GM21576 (cell line): ENCODE results near the gene ZNF862.
A peak's percentile ranks its signal among the peaks of the same experiment; 100 is the strongest.

ENCODE experiments used
- ATAC-seq: cut with Tn5 transposase; IDR thresholded peaks from one replicate; pipeline ENCODE4 v1.9.1; 2021; ENCODE audit warnings: mild to moderate bottlenecking, moderate library complexity; ENCODE audit not compliant: unreplicated experiment

Gene ZNF862

DNA sequence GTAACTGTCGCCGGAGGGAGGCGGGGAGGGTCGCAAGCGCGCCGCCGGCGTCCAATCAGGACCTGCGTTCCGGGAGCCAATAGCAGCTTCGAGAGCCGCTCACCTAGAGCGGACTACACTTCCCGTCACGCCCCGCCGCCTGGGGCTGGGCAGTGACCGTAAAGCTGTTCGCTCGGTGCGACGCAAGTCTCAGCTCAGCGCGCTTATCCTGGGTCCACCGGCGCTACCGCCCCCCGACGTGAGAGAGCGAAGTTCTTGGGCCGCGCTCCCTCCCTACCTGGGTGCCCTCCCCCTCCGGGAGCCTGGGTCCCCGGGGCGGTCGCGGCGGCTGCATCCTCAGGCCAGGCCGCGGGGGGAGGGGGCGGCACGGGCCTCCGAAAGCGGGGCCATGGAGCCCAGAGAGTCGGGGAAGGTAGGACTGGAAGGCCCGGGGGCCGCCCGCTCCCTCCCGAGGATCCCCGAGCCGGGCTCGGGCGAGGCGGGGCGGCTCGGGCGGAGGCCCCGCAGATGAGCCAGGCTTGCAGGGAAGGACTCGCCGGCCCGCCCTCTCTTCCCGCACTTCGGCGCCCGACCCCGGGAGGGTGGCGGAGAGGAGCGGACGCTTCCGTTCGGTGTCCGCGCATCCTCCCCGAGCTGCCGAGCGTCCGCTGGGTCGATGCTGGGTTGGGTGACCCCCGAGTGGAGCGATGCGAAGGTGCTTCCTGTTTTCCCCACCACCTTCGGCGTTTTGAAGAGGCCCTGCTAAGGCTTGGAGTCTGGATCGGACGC lies at the start of gene ZNF862:
Gene ZNF862, plus strand, starts transcription at position 152 of the 768 bp plus-strand sequence. Its CDS starts 237 bp downstream, at position 389.
- ATAC-seq = peak; percentile 99

DNA sequence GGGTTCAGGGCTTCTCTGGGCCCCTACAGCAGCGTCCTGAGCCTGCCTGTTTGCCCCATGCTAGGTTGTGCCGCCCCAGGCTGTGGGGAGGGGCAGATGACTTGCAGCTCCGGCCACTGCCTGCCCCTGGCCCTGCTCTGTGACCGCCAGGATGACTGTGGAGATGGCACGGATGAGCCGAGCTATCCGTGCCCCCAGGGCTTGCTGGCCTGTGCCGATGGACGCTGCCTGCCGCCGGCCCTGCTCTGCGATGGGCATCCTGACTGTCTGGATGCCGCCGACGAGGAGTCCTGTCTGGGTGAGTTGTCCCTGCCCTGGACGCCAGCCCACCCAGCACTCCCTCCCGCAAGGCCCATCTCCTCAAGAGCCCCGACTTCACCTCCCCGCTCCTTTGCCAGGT lies 49.1 kb upstream of the ZNF862 start:
- ATAC-seq = no peak

DNA sequence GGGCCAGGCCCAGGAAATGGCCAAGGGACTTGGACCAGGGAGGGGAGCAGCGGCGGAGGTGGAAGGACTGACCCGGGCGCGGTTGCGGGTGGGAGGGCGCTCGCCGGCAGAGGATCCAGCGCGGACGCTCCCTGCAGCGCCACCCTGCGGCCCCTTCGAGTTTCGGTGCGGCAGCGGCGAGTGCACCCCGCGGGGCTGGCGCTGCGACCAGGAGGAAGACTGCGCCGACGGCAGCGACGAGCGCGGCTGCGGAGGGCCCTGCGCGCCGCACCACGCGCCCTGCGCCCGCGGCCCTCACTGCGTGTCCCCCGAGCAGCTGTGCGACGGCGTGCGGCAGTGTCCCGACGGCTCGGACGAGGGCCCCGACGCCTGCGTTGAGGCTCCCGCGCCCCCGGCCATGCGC lies 48.0 kb upstream of the ZNF862 start:
- ATAC-seq = no peak

DNA sequence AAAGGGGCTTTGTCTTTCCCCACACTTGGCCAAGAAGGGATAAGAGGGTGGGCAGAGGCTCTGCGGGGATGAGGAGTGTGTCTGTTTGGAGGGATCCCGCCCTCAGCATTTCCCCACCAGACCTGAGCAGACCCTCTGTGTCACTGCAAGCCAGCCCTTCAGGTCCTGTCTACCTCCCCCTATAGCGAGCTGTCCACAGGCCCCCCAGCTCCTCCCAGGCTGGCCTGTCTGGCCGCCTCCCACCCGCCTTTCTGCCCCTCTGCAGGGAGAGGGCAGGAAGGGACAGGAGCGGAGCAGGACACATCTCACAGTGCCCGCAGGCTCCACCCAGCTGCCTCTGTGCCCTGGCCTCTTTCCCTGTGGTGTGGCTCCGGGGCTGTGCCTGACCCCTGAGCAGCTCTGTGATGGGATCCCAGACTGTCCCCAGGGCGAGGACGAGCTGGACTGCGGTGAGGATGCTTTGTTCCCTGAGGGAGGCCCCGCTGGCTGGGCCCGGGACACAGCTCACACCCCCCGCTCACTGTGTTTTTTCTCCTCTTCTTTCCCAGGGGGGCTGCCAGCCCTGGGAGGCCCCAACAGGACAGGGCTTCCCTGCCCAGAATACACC lies 47.3 kb upstream of the ZNF862 start:
- ATAC-seq = no peak

DNA sequence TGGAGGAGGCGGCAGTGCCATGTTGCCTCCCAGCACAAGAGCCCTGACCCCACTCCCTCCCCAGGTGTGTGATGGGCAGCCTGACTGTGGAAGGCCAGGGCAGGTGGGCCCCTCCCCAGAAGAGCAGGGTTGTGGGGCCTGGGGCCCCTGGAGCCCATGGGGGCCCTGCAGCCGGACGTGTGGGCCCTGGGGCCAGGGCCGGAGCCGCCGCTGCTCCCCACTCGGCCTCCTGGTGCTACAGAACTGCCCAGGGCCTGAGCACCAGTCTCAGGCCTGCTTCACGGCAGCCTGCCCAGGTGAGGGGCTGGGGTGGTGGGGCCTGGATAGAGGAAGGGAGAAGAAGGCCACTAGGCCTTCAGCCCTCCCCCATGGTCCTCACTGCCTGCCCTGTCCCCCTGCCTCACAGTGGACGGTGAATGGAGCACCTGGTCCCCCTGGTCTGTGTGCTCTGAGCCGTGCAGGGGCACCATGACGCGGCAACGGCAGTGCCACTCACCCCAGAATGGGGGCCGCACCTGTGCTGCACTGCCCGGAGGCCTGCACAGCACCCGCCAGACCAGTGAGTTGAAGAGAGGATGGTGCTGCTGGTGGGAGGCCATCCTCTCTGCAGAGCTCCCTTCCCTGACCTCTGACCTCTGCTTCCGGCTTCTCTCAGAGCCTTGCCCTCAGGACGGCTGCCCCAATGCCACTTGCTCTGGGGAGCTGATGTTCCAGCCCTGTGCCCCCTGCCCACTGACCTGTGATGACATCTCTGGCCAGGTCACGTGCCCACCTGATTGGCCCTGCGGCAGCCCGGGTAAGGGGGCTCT lies 46.6 kb upstream of the ZNF862 start:
- no peak for ATAC-seq

DNA sequence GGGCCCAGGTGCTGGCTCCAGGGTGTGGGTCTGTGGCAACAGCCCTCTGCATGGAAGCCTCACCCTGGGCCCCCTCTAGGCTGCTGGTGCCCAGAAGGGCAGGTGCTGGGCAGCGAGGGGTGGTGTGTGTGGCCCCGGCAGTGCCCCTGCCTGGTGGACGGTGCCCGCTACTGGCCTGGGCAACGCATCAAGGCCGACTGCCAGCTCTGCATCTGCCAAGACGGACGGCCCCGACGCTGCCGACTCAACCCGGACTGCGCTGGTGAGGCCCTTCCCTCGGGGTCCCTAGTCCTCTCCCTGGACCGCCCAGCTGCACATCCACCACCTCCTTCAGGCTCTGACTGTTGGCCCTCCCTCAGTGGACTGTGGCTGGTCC lies 46.0 kb upstream of the ZNF862 start:
- no peak for ATAC-seq

DNA sequence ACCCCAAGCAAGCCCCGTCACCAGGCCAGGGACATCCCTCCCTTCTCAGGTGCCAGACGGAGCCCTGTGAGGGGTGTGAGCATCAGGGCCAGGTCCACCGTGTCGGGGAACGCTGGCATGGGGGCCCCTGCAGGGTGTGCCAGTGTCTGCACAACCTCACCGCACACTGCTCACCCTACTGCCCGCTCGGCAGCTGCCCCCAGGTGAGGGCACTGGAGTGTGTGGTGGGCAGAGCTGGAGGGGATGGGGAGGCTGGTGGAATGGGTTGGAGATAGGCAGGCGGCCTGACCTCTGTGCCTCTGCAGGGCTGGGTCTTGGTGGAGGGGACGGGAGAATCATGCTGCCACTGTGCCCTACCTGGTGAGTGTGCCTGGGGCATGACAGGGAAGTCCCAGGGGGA lies 44.9 kb upstream of the ZNF862 start:
- ATAC-seq = no peak

DNA sequence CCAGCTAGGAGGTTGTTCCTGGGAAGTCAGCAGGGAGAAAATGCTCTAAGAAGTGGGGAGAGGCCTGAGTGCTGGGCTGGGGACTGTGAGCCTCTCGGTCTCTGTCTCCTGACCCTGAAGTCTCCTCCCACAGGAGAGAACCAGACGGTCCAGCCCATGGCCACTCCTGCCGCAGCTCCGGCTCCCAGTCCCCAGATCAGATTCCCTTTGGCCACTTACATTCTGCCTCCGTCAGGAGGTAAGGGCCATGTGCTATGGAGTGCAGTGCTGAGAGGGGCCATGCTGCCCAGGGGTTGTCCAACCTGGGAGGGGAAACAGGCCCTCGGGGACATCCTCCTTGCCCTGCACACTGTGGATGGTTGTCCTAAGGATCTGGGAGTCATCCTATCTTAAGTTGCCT lies 43.5 kb upstream of the ZNF862 start:
- no peak for ATAC-seq

DNA sequence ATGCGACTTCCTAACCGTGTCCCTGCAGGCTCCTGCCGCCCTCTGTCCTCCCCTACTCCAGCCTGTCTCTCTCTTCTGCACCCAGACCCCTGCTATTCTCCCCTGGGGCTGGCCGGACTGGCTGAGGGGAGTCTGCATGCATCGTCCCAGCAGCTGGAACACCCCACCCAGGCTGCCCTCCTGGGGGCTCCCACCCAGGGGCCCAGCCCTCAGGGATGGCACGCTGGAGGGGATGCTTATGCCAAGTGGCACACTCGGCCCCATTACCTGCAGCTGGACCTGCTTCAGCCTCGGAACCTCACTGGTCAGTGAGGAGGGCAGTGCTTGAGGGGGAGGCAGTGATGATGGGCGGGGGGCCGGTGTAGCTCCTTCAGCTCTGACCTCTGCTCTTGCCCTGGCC lies 43.0 kb upstream of the ZNF862 start:
- no peak for ATAC-seq

DNA sequence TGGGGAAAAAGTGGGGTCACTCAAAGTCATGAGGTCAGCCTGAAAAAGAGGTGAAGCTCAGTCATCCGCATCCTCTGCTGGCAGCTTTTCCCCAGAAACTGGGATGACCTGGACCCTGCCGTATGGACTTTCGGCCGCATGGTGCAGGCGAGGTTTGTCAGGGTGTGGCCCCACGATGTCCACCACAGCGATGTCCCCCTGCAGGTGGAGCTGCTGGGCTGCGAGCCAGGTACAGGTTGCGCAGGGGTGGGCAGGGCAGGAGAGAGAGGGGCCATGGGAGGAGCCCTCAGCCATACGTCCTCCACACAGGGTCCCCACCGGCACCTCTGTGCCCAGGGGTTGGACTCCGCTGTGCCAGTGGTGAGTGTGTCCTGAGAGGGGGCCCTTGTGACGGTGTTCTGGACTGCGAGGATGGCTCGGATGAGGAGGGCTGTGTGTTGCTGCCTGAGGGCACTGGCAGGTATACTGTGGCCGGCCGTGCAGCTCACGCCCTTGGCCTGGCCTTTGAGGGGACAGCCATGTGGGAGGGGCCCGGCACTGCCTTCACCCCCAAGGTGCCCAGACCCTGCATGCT lies 41.8 kb upstream of the ZNF862 start:
- no peak for ATAC-seq

DNA sequence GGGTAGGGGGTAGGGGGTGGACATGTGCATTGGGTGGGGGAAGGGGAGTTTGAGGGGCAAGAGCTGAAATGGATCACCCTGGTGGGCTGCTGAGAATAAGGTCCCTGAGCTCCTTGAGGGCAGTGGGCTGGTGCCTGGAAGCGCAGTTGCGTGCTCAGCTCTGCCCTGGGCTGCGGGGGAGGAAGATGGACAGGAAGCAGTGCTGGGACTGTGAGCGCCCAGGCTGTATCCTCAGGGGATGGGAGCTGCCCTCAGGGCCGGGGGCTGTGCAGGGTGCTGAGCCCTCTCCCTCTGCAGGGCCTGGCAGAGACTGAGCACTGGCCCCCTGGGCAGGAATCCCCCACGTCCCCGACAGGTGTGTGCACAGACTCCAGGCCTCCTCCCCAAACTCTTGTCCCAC lies 40.4 kb upstream of the ZNF862 start:
- no peak for ATAC-seq

DNA sequence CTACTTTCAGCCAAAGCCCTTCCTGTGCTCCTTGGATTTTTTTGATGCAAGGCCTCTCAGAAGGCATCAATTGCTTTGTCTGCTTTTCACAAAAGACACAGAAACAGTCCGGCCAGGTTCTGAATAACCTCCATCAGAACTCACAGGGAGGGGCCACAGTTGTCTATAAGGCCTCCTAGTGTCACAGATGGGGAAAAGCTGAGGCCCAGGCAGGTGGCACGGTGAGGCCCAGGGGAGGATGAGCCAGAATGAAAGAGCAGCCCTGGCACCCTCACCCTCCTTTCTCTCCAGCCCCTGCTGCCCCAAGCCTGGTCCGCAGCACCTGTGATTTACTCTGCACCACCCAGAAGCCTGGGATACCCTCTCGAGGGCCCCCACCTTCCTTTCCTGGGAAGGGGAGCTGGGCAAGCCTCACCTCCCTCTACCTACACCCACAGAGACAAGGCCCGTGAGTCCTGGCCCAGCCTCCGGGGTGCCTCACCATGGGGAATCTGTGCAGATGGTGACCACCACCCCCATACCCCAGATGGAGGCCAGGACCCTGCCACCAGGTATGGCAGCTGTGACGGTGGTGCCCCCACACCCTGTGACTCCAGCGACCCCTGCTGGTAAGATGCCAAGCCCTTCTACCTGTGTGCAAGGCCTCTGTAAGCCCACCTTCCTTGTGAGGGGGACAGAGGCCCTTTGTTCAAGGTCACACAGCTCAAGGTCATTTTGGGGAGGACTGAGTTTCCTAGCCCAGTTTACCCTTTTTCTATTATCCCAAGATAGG lies 38.6 kb upstream of the ZNF862 start:
- ATAC-seq = no peak

DNA sequence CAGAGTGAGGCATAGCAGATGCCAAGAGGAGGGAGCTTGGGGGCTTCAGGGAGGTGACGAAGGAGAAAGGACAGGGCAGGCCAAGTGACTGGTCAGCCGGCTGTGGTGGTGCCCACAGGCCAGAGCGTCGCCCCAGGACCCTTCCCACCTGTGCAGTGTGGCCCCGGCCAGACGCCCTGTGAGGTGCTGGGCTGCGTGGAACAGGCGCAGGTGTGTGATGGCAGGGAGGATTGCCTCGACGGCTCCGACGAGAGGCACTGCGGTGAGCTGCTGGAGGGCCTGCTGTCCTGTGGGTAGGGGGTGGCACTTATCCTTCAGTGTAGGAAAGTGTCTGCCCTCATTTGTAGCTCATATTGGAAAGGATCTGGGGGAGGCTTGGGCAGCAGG lies 38.0 kb upstream of the ZNF862 start:
- no peak for ATAC-seq

DNA sequence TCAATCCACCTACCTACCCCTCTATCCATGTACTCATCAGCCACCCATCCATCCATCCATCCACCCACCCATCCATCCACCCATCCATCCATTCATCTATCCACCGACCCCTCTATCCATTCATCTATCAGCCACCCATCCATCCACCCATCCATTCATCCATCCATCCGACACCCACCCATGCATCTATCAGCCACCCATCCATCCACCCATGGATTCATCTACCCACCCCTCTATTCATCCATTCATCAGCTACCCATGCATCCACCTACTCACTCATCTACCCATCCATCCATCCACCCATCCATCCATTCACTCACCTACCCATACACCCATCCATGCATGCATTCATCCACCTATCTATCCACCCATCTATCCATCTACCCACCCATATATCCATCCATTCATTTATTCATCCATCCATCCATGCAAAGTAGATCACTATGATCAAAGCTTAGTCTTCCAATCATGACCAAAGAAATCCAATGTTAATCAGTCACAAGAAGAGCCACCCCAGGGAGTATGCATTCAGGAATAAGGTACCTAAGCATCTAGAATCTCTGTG lies 37.1 kb upstream of the ZNF862 start:
- no peak for ATAC-seq

DNA sequence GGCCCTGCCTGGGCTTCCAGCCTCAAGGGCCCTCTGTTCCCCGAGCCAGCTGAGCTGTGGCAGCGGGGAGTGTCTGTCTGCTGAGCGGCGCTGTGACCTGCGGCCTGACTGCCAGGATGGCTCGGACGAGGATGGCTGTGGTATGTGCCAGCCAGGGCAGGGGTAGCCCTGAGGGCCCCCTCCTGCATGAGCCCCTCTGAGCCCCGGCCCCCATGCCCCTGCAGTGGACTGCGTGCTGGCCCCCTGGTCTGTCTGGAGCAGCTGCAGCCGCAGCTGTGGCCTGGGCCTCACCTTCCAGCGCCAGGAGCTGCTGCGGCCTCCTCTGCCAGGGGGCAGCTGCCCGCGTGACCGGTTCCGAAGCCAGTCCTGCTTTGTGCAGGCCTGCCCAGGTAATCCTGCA lies 36.4 kb upstream of the ZNF862 start:
- no peak for ATAC-seq

DNA sequence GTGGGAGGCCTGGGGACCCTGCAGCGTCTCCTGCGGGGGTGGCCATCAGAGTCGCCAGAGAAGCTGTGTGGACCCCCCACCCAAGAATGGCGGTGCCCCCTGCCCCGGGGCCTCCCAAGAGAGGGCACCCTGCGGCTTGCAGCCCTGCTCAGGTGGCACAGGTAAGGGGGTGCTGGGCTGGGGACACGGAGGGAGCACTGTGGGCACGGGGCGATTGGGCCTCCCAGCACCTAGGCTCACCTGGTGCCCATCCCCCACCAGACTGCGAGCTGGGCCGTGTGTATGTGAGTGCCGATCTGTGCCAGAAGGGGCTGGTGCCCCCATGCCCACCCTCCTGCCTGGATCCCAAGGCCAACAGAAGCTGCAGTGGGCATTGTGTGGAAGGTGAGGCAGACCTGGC lies 35.2 kb upstream of the ZNF862 start:
- ATAC-seq = no peak

DNA sequence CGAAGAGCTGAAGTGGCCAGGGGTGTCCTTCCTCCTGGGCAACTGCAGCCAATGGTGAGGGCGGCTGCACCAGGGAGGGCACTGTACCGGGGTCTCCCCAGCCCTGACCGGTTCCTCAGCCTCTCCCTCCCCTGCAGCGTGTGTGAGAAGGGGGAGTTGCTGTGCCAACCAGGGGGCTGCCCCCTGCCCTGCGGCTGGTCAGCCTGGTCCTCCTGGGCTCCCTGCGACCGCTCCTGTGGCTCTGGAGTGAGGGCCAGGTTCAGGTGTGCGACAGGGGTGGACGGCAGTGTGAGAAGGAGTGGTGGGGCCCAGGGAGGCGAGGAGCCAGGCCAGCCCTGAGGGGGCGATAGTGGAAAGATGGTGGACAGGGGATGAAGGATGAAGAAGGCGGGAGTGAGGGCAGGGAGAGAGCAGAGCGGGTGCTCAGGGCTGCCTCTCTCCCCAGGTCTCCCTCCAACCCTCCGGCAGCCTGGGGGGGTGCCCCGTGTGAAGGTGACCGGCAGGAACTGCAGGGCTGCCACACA lies 34.6 kb upstream of the ZNF862 start:
- no peak for ATAC-seq

DNA sequence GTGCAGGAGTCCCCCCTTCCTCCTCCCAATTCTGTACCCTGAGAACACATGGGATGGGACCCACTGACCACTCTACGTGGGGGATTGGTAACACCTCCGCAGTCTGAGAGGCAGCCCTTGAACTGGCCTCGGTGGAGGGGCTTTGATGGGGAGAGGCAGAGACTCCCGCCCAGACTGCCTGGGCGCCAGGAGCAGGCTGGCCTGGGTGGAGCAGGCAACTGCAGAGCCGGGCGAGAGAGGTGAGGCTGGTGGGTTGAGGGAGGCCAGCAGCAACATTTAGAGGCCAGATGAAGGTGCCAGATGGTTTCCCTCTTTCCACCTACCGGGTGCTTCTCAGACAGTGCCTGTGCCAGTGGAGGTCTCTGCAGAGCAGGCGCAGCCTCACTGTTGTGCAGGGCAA lies 34.1 kb upstream of the ZNF862 start:
- no peak for ATAC-seq

DNA sequence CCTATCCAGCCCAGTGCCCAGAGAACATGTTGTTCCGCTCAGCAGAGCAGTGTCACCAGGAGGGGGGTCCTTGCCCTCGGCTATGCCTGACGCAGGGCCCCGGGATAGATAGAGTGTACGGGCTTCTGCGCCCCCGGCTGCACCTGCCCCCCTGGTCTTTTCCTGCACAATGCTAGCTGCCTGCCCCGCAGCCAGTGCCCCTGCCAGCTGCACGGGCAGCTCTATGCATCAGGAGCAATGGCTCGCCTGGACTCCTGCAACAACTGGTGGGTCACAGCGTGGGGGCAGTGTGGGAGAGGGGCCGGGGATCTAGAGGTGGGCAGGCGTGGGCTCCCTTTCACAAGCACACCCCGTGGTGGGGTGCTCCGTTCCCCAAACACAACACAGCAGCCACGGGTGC lies 31.4 kb upstream of the ZNF862 start:
- ATAC-seq = no peak

DNA sequence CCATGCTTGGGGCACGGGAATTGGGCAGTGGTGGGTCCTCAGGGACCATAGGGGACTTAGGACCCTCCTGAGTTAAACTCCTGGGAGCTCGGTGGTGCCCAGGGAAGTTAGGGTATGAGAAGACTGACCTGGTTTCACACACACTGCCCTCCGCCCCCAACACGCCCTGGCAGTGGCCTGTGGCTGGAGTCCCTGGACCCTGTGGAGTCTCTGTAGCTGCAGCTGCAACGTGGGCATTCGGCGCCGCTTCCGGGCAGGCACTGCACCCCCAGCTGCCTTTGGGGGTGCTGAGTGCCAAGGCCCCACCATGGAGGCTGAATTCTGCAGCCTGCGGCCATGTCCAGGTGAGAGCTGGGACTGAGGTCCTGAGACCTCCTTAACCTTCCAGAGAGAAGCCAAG lies 29.9 kb upstream of the ZNF862 start:
- no peak for ATAC-seq
